Caco-2 (cell line): Measurements from ENCODE around the gene DSG2. TPM values are rescaled to one million over a fixed set of nuclear protein-coding genes. Genes with fewer than 3 reads are reported as not detected.
A peak's percentile ranks its signal among the peaks of the same experiment; 100 is the strongest.

ENCODE experiments used
- BruUV-seq: library from RNA; stranded (reverse); fragments of 400-500 nt; replicated peaks from 2 replicates; lab custom pipeline; 2021; lab: Mats Ljungman, UMichigan
- CTCF ChIA-PET: fragments of 300-600 bp; sonication (Branson Sonifier 250); formaldehyde crosslinking; loops from one replicate; lab custom pipeline; 2022; ENCODE audit warnings: antibody characterized with exemption; lab: Charles Lee
- POLR2A ChIA-PET: fragments of 300-600 bp; sonication (Branson Sonifier 250); formaldehyde crosslinking; loops from one replicate; lab custom pipeline; 2022; ENCODE audit warnings: antibody characterized with exemption; lab: Charles Lee
- DNase-seq, 2 experiments: peaks; one replicate each; pipeline versions ENCODE4 v3.0.0 to v3.0.0-alpha.2; 2020 to 2022
- H3K27me3 ChIP-seq: replicated peaks from 2 replicates; pipeline ENCODE4 v1.6.0; 2011; ENCODE audit warnings: low read length; ENCODE audit not compliant: control insufficient read depth, insufficient read depth
- H3K36me3 ChIP-seq: 2 replicates; pipeline ENCODE4 v1.5.1; 2011; ENCODE audit warnings: low read length; ENCODE audit not compliant: control insufficient read depth, insufficient read depth
- H3K4me1 ChIP-seq: fragments of 250-450 bp; sonication (Bioruptor Pico); 2 replicates; pipeline ENCODE4 v1.5.1; 2020; ENCODE audit warnings: mild to moderate bottlenecking
- H3K4me3 ChIP-seq: 2 replicates; pipeline ENCODE4 v1.5.1; 2011; ENCODE audit warnings: low read depth, mild to moderate bottlenecking, control low read depth, low read length
- H3K9me3 ChIP-seq: fragments of 250-450 bp; sonication (Bioruptor Pico); 2 replicates; pipeline ENCODE4 v1.5.1; 2020; ENCODE audit warnings: mild to moderate bottlenecking, moderate library complexity
- H3K27ac Mint-ChIP-seq: one replicate; pipeline ENCODE4 v1.8.0; 2022; ENCODE audit warnings: mixed read lengths; ENCODE audit not compliant: unreplicated experiment
- H3K27me3 Mint-ChIP-seq: one replicate; pipeline ENCODE4 v1.8.0; 2022; ENCODE audit warnings: mixed read lengths; ENCODE audit not compliant: insufficient read depth, unreplicated experiment
- H3K36me3 Mint-ChIP-seq: one replicate; pipeline ENCODE4 v1.8.0; 2022; ENCODE audit warnings: mild to moderate bottlenecking, mixed read lengths; ENCODE audit not compliant: insufficient read depth, unreplicated experiment
- H3K4me1 Mint-ChIP-seq: one replicate; pipeline ENCODE4 v1.8.0; 2022; ENCODE audit warnings: low read depth, mixed read lengths; ENCODE audit not compliant: unreplicated experiment
- H3K4me3 Mint-ChIP-seq: one replicate; pipeline ENCODE4 v1.8.0; 2022; ENCODE audit warnings: mild to moderate bottlenecking, moderate library complexity, mixed read lengths; ENCODE audit not compliant: unreplicated experiment
- H3K9me3 Mint-ChIP-seq: one replicate; pipeline ENCODE4 v1.8.0; 2022; ENCODE audit warnings: mixed read lengths; ENCODE audit not compliant: unreplicated experiment
- CTCF ChIP-seq, 2 experiments: fragments of 200-600 bp in 1 of 2; IDR thresholded peaks; 1 replicate in 1 of 2; 2 replicates in 1 of 2; pipeline versions ENCODE4 v1.5.1 to v1.8.0; 2011 to 2022; ENCODE audit warnings: antibody characterized with exemption in 1 of 2, control low read depth in 1 of 2, inconsistent platforms in 1 of 2, low read depth in 1 of 2, low read length in 1 of 2, mild to moderate bottlenecking in 1 of 2, moderate library complexity in 1 of 2; ENCODE audit not compliant: insufficient read depth in 1 of 2, severe bottlenecking in 1 of 2, unreplicated experiment in 1 of 2
- intact Hi-C: fragments of 100-400 bp; cut with micrococcal nuclease; formaldehyde crosslinking; loops from one replicate; pipeline ENCODE4 v1.10.0; 2022; ENCODE audit not compliant: unreplicated experiment
- total RNA-seq: library from RNA; stranded (reverse); gene quantifications from 2 replicates; pipeline ENCODE4 v1.2.3, GENCODE V29; 2022

The DSG2 gene
- total RNA-seq, 1 experiment from 2014 or later: 32.1 TPM

DNA sequence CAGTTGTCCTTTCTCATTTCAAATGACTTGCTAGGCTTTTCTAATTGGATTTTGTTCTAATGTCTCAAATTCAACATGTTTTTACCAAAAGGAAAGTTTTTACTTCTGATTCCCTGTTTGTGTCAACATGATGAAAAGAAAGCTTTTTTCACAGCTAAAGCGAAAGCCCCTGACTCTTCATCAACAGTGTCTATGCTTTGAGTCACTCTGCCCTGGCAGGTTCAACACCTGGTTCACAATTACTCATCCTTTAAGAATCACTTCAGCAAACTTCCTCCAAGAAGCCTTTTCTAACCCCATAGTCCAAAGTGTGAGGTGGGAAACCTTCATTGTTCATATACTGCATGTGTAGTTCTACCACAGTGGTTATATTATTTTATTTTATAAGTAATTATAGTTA lies 7.6 kb upstream of the DSG2 start:
- intact Hi-C loops: no loop called here
- H3K4me3 Mint-ChIP-seq: no peak overlapping the region
- peak overlapping the region; percentile 60 for H3K27ac Mint-ChIP-seq
- H3K27me3 Mint-ChIP-seq: no peaks in the 10 kb centered on the region
- BruUV-seq: no TSS peak
- H3K9me3 Mint-ChIP-seq: peaks cover 10% of the 10 kb centered on the region
- H3K4me1 ChIP-seq: peaks cover 13% of the 10 kb centered on the region
- H3K4me3 ChIP-seq: no peak overlapping the region
- peaks cover 7% of the 10 kb centered on the region for H3K36me3 Mint-ChIP-seq
- ChIA-PET CTCF (no interaction called here), POLR2A (no interaction called here)
- DNase-seq: no peak
- H3K4me1 Mint-ChIP-seq: no peaks in the 10 kb centered on the region
- no peak for TF ChIP-seq CTCF (IDR thresholded peaks at IDR 0.05; ENCODE audit: insufficient read depth in 1 of 2, low read depth in 1 of 2, low read length in 1 of 2, severe bottlenecking in 1 of 2, unreplicated experiment in 1 of 2)
- H3K9me3 ChIP-seq: no peaks in the 10 kb centered on the region
- no peaks in the 10 kb centered on the region for H3K27me3 ChIP-seq
- no peaks in the 10 kb centered on the region for H3K36me3 ChIP-seq

- H3K4me3 ChIP-seq: no peak overlapping the region
- H3K9me3 ChIP-seq: no peaks in the 10 kb centered on the region
- H3K27me3 Mint-ChIP-seq: no peaks in the 10 kb centered on the region
- intact Hi-C loops: no loop called here
- no peak for DNase-seq
- ChIA-PET POLR2A (no interaction called here), CTCF (no interaction called here)
- no peak overlapping the region for H3K4me3 Mint-ChIP-seq
- H3K36me3 Mint-ChIP-seq: peaks cover 7% of the 10 kb centered on the region
- H3K9me3 Mint-ChIP-seq: peaks cover 10% of the 10 kb centered on the region
- H3K27ac Mint-ChIP-seq: peak overlapping the region; percentile 60
- H3K36me3 ChIP-seq: no peaks in the 10 kb centered on the region
- no peak for TF ChIP-seq CTCF (IDR thresholded peaks at IDR 0.05; ENCODE audit: insufficient read depth in 1 of 2, low read depth in 1 of 2, low read length in 1 of 2, severe bottlenecking in 1 of 2, unreplicated experiment in 1 of 2)
- H3K4me1 ChIP-seq: peaks cover 13% of the 10 kb centered on the region
- no peaks in the 10 kb centered on the region for H3K4me1 Mint-ChIP-seq
- BruUV-seq: no TSS peak
- no peaks in the 10 kb centered on the region for H3K27me3 ChIP-seq
Measured at GRCh38 chr18:31490833-31491232, 7.1 kb upstream of the DSG2 start.

DNA sequence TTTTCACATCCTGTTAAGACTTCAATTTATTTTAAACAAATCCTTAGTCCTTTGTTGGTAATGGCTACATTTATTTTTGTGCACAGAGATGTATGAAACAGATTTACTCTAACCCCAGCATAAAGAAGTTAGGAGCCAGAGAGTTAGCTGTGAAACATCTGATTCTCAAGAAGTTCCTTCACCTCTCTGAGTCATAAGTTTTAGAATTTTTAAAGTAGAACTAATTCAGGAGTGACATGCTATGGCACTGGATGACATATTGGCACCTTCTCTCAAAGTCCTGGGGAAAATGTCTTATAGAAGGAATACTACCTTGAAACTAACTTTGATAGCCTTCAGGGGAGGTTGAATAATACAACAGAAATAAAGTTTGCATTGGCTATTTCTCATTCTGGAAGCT lies 6.4 kb upstream of the DSG2 start:
- TF ChIP-seq CTCF (IDR thresholded peaks at IDR 0.05; ENCODE audit: insufficient read depth in 1 of 2, low read depth in 1 of 2, low read length in 1 of 2, severe bottlenecking in 1 of 2, unreplicated experiment in 1 of 2): no peak
- no peaks in the 10 kb centered on the region for H3K27me3 Mint-ChIP-seq
- POLR2A ChIA-PET: no interaction called here
- Histone ChIP-seq H3K9me3 (no peaks in the 10 kb centered on the region), H3K4me3 (no peak overlapping the region), H3K27me3 (no peaks in the 10 kb centered on the region), H3K36me3 (no peaks in the 10 kb centered on the region), H3K4me1 (peaks cover 13% of the 10 kb centered on the region)
- no peak overlapping the region for H3K4me3 Mint-ChIP-seq
- H3K9me3 Mint-ChIP-seq: peaks cover 10% of the 10 kb centered on the region
- no peaks in the 10 kb centered on the region for H3K4me1 Mint-ChIP-seq
- BruUV-seq: no TSS peak
- intact Hi-C loops: no loop called here
- H3K27ac Mint-ChIP-seq: no peak overlapping the region
- CTCF ChIA-PET: no interaction called here
- peaks cover 7% of the 10 kb centered on the region for H3K36me3 Mint-ChIP-seq
- DNase-seq: no peak
